CD4-positive, alpha-beta T cell treated with Interleukin-17A for 4 hours (primary cell): Measurements from ENCODE around the gene SORL1-AS1.
"Not testable (repeated sequence)": the region's sequence is repeated elsewhere in the genome, so short reads cannot be mapped to it uniquely, and the experiment has no call there.

Experiments
- DNase-seq: peaks from one replicate; pipeline ENCODE4 v3.0.0-alpha.2; 2020; ENCODE audit warnings: mixed read lengths

SORL1-AS1 gene

GRCh38 chr11:121426476-121427399 is 26.0 kb downstream of the SORL1-AS1 start:
- DNase-seq, result peak; percentile 73

GRCh38 chr11:121425828-121426227 is 26.9 kb downstream of the SORL1-AS1 start:
- DNase-seq, result no peak

GRCh38 chr11:121422675-121423074 is 30.1 kb downstream of the SORL1-AS1 start:
- DNase-seq, result peak; percentile 15

- DNase-seq, result no peak
Observed at GRCh38 chr11:121421149-121421901, 31.4 kb downstream of the SORL1-AS1 start.

GRCh38 chr11:121420398-121420797 is 32.4 kb downstream of the SORL1-AS1 start:
- no peak for DNase-seq

- no peak for DNase-seq
Observed at GRCh38 chr11:121419836-121420235, 32.9 kb downstream of the SORL1-AS1 start.

- DNase-seq, result peak; percentile 58
Observed at GRCh38 chr11:121418625-121419114, 34.1 kb downstream of the SORL1-AS1 start.

- no peak for DNase-seq
Observed at GRCh38 chr11:121417607-121418006, 35.2 kb downstream of the SORL1-AS1 start.

GRCh38 chr11:121417055-121417551 is 35.7 kb downstream of the SORL1-AS1 start:
- peak; percentile 68 for DNase-seq

GRCh38 chr11:121415856-121416255 is 36.9 kb downstream of the SORL1-AS1 start:
- no peak for DNase-seq

- DNase-seq, result no peak
Observed at GRCh38 chr11:121414141-121414913, 38.4 kb downstream of the SORL1-AS1 start.

- DNase-seq, result no peak
Observed at GRCh38 chr11:121412711-121413415, 39.9 kb downstream of the SORL1-AS1 start.

GRCh38 chr11:121412000-121412587 is 40.7 kb downstream of the SORL1-AS1 start:
- no peak for DNase-seq

GRCh38 chr11:121411330-121411729 is 41.4 kb downstream of the SORL1-AS1 start:
- not testable (repeated sequence) for DNase-seq

GRCh38 chr11:121410041-121410440 is 42.7 kb downstream of the SORL1-AS1 start:
- DNase-seq, result not testable (repeated sequence)

GRCh38 chr11:121408830-121409229 is 43.9 kb downstream of the SORL1-AS1 start:
- no peak for DNase-seq

GRCh38 chr11:121406291-121406690 is 46.5 kb downstream of the SORL1-AS1 start:
- DNase-seq, result no peak

- no peak for DNase-seq
Observed at GRCh38 chr11:121405646-121406045, 47.1 kb downstream of the SORL1-AS1 start.

- no peak for DNase-seq
Observed at GRCh38 chr11:121394785-121395184, 58.0 kb downstream of the SORL1-AS1 start.

- DNase-seq, result no peak
Observed at GRCh38 chr11:121393855-121394254, 58.9 kb downstream of the SORL1-AS1 start.

- DNase-seq, result no peak
Observed at GRCh38 chr11:121391914-121392313, 60.9 kb downstream of the SORL1-AS1 start.
